Fibroblast of villous mesenchyme (primary cell): ENCODE data around the gene RGL3. TPM values are rescaled to one million over a fixed set of nuclear protein-coding genes. Genes with fewer than 3 reads are reported as not detected.

Experiments used
- DNase-seq: peaks from one replicate; pipeline ENCODE4 v3.0.0-alpha.2; 2010; ENCODE audit warnings: low read depth
- H3K4me3 ChIP-seq: 2 replicates; pipeline ENCODE4 v1.5.1; 2011; ENCODE audit warnings: low read depth, mild to moderate bottlenecking, low read length
- CTCF ChIP-seq: IDR thresholded peaks from 2 replicates; pipeline ENCODE4 v1.5.1; 2012; ENCODE audit warnings: low read depth, mild to moderate bottlenecking, low read length; ENCODE audit not compliant: insufficient read depth
- total RNA-seq: library from RNA; depleted of rRNA; stranded (reverse); fragments of >200 nt; gene quantifications from 2 replicates; pipeline ENCODE4 v1.2.3, GENCODE V29; 2012

The RGL3 gene
- total RNA-seq, 1 donor: 1.3 TPM

GRCh38 chr19:11401808-11402543 lies 17.1 kb downstream of the RGL3 start:
- no peak for DNase-seq
- TF ChIP-seq CTCF: no peak
- H3K4me3 ChIP-seq: no peak overlapping the region

GRCh38 chr19:11400798-11401197 lies 18.3 kb downstream of the RGL3 start:
- no peak for DNase-seq
- no peak overlapping the region for H3K4me3 ChIP-seq
- TF ChIP-seq CTCF: no peak

- TF ChIP-seq CTCF: no peak
Observed at GRCh38 chr19:11399667-11400066, 19.4 kb downstream of the RGL3 start.

GRCh38 chr19:11397089-11397610 lies 22.0 kb downstream of the RGL3 start:
- TF ChIP-seq CTCF: no peak
- H3K4me3 ChIP-seq: no peak overlapping the region
- DNase-seq: no peak

More at GRCh38 chr19:11399667-11400066, 19.4 kb downstream of the RGL3 start:
- DNase-seq: no peak
- no peak overlapping the region for H3K4me3 ChIP-seq

- H3K4me3 ChIP-seq: no peak overlapping the region
- no peak for TF ChIP-seq CTCF
- no peak for DNase-seq
Observed at GRCh38 chr19:11390933-11391680, 28.0 kb downstream of the RGL3 start.

- TF ChIP-seq CTCF: no peak
- H3K4me3 ChIP-seq: no peak overlapping the region
- DNase-seq: no peak
Observed at GRCh38 chr19:11390359-11390758, 28.8 kb downstream of the RGL3 start.
